Prostate gland (tissue), 2 donors: ENCODE measurements around the gene OAT.

Experiments used
- POLR2A ChIP-seq: fragments of 450-650 bp; IDR thresholded peaks from one replicate; pipeline ENCODE4 v1.6.1; 2016; ENCODE audit warnings: antibody characterized with exemption, mild to moderate bottlenecking
- POLR2AphosphoS5 ChIP-seq: sonication (generic); formaldehyde crosslinking; IDR thresholded peaks from one replicate; pipeline ENCODE4 v1.6.1; 2017; ENCODE audit warnings: antibody characterized with exemption
- TF ChIP-seq, protein P1 (sequence below), 4 experiments: fragments of 200-600 bp in 2 of 4; fragments of 450-650 bp in 2 of 4; sonication (generic) in 2 of 4; IDR thresholded peaks; 1 replicate in 3 of 4; 2 replicates in 1 of 4; pipeline ENCODE4 v1.5.1; 2016 to 2019; ENCODE audit warnings: antibody characterized with exemption in 4 of 4, mild to moderate bottlenecking in 2 of 4, moderate library complexity in 2 of 4

- TF ChIP-seq, protein P1, sequence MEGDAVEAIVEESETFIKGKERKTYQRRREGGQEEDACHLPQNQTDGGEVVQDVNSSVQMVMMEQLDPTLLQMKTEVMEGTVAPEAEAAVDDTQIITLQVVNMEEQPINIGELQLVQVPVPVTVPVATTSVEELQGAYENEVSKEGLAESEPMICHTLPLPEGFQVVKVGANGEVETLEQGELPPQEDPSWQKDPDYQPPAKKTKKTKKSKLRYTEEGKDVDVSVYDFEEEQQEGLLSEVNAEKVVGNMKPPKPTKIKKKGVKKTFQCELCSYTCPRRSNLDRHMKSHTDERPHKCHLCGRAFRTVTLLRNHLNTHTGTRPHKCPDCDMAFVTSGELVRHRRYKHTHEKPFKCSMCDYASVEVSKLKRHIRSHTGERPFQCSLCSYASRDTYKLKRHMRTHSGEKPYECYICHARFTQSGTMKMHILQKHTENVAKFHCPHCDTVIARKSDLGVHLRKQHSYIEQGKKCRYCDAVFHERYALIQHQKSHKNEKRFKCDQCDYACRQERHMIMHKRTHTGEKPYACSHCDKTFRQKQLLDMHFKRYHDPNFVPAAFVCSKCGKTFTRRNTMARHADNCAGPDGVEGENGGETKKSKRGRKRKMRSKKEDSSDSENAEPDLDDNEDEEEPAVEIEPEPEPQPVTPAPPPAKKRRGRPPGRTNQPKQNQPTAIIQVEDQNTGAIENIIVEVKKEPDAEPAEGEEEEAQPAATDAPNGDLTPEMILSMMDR (IDR thresholded peaks at IDR 0.05) = no peak
- TF ChIP-seq POLR2A = no peak
- no peak for TF ChIP-seq POLR2AphosphoS5
Measured at GRCh38 chr10:124366825-124367224, 51.9 kb downstream of the OAT start.
